Cardiac muscle cell (in vitro differentiated cells and primary cell): ENCODE data around the gene ITGA6. TPM values are rescaled to one million over a fixed set of nuclear protein-coding genes. Genes with fewer than 3 reads are reported as not detected.

Experiments
- DNase-seq, 2 donors: peaks; one replicate each; pipeline versions ENCODE4 v3.0.0 to v3.0.0-alpha.2; 2010 to 2017; ENCODE audit warnings: low read depth in 1 of 2, low spot score in 1 of 2
- H3K27ac ChIP-seq: fragments of 200-600 bp; sonication (generic); 2 replicates; pipeline ENCODE4 v1.5.1; 2016
- H3K27me3 ChIP-seq: fragments of 200-600 bp; sonication (generic); 2 replicates; pipeline ENCODE4 v1.6.0; 2016; ENCODE audit warnings: control low read depth
- H3K36me3 ChIP-seq: fragments of 200-600 bp; sonication (generic); 2 replicates; pipeline ENCODE4 v1.5.1; 2016; ENCODE audit warnings: control low read depth
- H3K4me1 ChIP-seq: fragments of 200-600 bp; sonication (generic); 2 replicates; pipeline ENCODE4 v1.8.1; 2017; ENCODE audit warnings: low read depth, mild to moderate bottlenecking, mixed run types
- H3K4me3 ChIP-seq: fragments of 200-600 bp; sonication (generic); 2 replicates; pipeline ENCODE4 v1.5.1; 2016; ENCODE audit warnings: mild to moderate bottlenecking
- H3K9me3 ChIP-seq: fragments of 200-600 bp; sonication (generic); 2 replicates; pipeline ENCODE4 v1.5.1; 2017; ENCODE audit warnings: low read depth, mild to moderate bottlenecking, control low read depth
- CTCF ChIP-seq: IDR thresholded peaks from 2 replicates; pipeline ENCODE4 v1.5.1; 2012; ENCODE audit warnings: low read depth, mild to moderate bottlenecking, low read length
- polyA plus RNA-seq: library from polyadenylated mRNA; unstranded; fragments of >200 nt; fragmentation: Nextera tagmentation; extraction: Ambion mirVana; gene quantifications from 2 replicates; pipeline ENCODE4 v1.2.1, GENCODE V29; 2016
- total RNA-seq: library from RNA; depleted of rRNA; stranded (reverse); fragments of >200 nt; gene quantifications from 2 replicates; pipeline ENCODE4 v1.2.3, GENCODE V29; 2016

ITGA6 gene
- total and polyA plus RNA-seq, 2 experiments from 2014 or later: 16.3 to 28.3 TPM

GRCh38 chr2:172455121-172455515 is 27.7 kb downstream of the ITGA6 start:
- H3K9me3 ChIP-seq: no peaks in the 10 kb centered on the region
- no peaks in the 10 kb centered on the region for H3K36me3 ChIP-seq
- DNase-seq: no peak
- TF ChIP-seq CTCF: no peak
- H3K27ac ChIP-seq: no peak overlapping the region
- peaks cover 6% of the 10 kb centered on the region for H3K4me1 ChIP-seq
- H3K4me3 ChIP-seq: no peak overlapping the region
- H3K27me3 ChIP-seq: peaks cover 8% of the 10 kb centered on the region

- no peak overlapping the region for H3K27ac ChIP-seq
- DNase-seq: no peak
- peaks cover 6% of the 10 kb centered on the region for H3K4me1 ChIP-seq
- H3K4me3 ChIP-seq: no peak overlapping the region
- peaks cover 17% of the 10 kb centered on the region for H3K27me3 ChIP-seq
- H3K9me3 ChIP-seq: no peaks in the 10 kb centered on the region
- no peak for TF ChIP-seq CTCF
- H3K36me3 ChIP-seq: no peaks in the 10 kb centered on the region
Measured at GRCh38 chr2:172456002-172456401, 28.6 kb downstream of the ITGA6 start.

GRCh38 chr2:172457536-172457935 is 30.1 kb downstream of the ITGA6 start:
- Histone ChIP-seq H3K4me1 (peaks cover 3% of the 10 kb centered on the region), H3K36me3 (no peaks in the 10 kb centered on the region), H3K27me3 (peaks cover 26% of the 10 kb centered on the region), H3K4me3 (no peak overlapping the region), H3K27ac (no peak overlapping the region), H3K9me3 (no peaks in the 10 kb centered on the region)
- no peak for DNase-seq
- no peak for TF ChIP-seq CTCF

GRCh38 chr2:172458561-172459124 is 31.3 kb downstream of the ITGA6 start:
- no peak overlapping the region for H3K27ac ChIP-seq
- no peak for DNase-seq
- H3K4me1 ChIP-seq: no peaks in the 10 kb centered on the region
- H3K36me3 ChIP-seq: no peaks in the 10 kb centered on the region
- peaks cover 26% of the 10 kb centered on the region for H3K27me3 ChIP-seq
- no peaks in the 10 kb centered on the region for H3K9me3 ChIP-seq
- no peak overlapping the region for H3K4me3 ChIP-seq
- no peak for TF ChIP-seq CTCF

- Histone ChIP-seq H3K27ac (no peak overlapping the region), H3K4me3 (no peak overlapping the region), H3K9me3 (no peaks in the 10 kb centered on the region), H3K27me3 (peaks cover 26% of the 10 kb centered on the region), H3K36me3 (no peaks in the 10 kb centered on the region), H3K4me1 (no peaks in the 10 kb centered on the region)
- peak in 1 of 2 donors; percentile 75 for DNase-seq
- TF ChIP-seq CTCF: no peak
Measured at GRCh38 chr2:172460780-172461201, 33.4 kb downstream of the ITGA6 start.
